Measurements from ENCODE around the gene VEZT.

The VEZT gene

DNA sequence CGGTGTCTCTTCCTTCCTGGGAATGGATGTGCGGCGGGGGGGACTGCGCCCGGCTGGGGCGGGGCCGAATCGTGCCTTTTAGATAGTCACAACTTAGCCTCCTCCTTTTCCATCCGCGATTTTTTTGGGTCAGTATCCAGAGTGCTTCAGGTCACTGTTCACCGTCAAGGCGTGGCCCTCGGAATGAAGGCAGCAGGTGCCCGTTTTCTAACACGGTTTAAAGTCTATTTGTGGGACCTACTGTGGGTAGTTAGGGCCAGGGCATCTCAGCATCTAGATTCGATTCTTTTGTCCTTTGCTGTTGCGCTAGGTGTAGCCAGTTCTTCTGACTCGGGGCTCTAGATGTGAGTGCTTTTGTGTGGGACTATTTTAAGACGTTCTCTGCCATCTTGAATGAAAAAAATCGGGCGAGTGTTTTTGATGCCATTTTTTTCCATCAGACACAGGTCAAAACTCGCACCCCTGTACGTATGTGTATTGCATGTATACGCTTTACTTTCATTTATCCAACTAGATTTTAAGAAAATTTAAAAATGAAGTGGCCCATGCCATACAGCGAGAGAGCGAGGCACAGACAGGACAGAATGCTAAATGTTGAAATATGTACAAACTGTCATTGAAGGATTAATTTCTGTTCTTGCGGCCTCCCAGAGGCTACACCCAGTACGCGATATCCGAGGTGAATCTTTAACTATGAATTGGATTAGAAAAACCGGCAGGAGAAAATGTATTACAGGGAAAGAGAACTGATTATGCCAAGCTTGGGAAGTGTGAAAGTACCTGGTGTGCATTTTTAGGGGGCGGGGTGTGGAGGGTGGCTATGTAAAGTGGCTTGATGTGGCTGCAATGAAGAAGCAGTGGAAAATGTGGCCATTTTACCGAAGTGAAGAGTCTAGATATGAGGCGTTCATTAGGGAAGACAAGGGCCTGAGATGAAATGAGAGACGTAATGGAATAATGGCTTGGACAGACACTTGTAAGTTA is 835 bp downstream of the VEZT start:
- TF ChIP-seq TAF1 (IDR thresholded peaks at IDR 0.05; ENCODE audit: borderline replicate concordance, insufficient read depth, low read length) (no peak), FOXP2 (optimal IDR thresholded peaks at IDR 0.05; ENCODE audit: borderline replicate concordance, extremely low read depth, extremely low read length, insufficient read depth) (no peak), SIN3A (IDR thresholded peaks at IDR 0.05; ENCODE audit: borderline replicate concordance, insufficient read depth, low read length) (no peak), POLR2AphosphoS5 (IDR thresholded peaks at IDR 0.05; ENCODE audit: low read depth, low read length) (no peak)
- TF ChIP-seq, protein P1, sequence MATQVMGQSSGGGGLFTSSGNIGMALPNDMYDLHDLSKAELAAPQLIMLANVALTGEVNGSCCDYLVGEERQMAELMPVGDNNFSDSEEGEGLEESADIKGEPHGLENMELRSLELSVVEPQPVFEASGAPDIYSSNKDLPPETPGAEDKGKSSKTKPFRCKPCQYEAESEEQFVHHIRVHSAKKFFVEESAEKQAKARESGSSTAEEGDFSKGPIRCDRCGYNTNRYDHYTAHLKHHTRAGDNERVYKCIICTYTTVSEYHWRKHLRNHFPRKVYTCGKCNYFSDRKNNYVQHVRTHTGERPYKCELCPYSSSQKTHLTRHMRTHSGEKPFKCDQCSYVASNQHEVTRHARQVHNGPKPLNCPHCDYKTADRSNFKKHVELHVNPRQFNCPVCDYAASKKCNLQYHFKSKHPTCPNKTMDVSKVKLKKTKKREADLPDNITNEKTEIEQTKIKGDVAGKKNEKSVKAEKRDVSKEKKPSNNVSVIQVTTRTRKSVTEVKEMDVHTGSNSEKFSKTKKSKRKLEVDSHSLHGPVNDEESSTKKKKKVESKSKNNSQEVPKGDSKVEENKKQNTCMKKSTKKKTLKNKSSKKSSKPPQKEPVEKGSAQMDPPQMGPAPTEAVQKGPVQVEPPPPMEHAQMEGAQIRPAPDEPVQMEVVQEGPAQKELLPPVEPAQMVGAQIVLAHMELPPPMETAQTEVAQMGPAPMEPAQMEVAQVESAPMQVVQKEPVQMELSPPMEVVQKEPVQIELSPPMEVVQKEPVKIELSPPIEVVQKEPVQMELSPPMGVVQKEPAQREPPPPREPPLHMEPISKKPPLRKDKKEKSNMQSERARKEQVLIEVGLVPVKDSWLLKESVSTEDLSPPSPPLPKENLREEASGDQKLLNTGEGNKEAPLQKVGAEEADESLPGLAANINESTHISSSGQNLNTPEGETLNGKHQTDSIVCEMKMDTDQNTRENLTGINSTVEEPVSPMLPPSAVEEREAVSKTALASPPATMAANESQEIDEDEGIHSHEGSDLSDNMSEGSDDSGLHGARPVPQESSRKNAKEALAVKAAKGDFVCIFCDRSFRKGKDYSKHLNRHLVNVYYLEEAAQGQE (IDR thresholded peaks at IDR 0.05; ENCODE audit: insufficient read depth in 1 of 2, low read depth in 2 of 2, low read length in 2 of 2) = no peak

DNA sequence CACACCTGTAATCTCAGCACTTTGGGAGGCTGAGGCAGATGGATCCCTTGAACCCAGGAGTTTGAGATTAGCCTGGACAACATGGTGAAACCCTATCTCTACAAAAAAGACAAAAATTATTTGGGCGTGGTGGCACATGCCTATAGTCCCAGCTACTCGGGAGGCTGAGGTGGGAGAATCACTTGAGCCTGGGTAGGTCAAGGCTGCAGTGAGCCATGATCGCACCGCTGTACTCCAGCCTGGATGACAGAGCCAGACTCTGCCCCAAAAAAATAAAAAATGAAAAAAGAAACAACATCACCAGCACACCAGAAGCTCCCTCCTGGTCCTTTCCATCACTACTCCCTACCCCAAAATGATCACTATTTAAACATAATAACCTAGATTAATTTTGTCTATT is 2.6 kb downstream of the VEZT start:
- TF ChIP-seq TAF1 (IDR thresholded peaks at IDR 0.05; ENCODE audit: borderline replicate concordance, insufficient read depth, low read length) (no peak), POLR2AphosphoS5 (IDR thresholded peaks at IDR 0.05; ENCODE audit: low read depth, low read length) (no peak), FOXP2 (optimal IDR thresholded peaks at IDR 0.05; ENCODE audit: borderline replicate concordance, extremely low read depth, extremely low read length, insufficient read depth) (no peak), SIN3A (IDR thresholded peaks at IDR 0.05; ENCODE audit: borderline replicate concordance, insufficient read depth, low read length) (no peak)
- TF ChIP-seq, protein P1 (IDR thresholded peaks at IDR 0.05; ENCODE audit: insufficient read depth in 1 of 2, low read depth in 2 of 2, low read length in 2 of 2) = no peak

DNA sequence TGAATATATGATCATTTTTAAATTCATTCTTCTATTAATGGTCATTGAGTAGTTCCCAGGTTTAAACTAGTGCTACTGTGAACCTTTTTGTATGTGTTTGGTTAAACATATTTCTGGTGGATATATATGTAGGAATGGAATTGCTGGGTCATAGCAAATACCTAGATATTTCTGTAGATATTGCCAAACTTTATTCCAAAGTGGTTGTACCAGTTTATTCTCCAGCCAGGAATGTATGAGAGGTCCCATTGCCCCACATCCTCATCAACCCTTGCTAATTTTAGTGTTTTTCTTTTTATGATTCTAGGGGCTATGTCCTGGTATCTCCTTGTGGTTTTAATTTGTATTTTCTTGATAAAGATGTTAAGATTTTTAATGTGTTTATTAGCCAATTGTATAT is 3.1 kb downstream of the VEZT start:
- TF ChIP-seq TAF1 (IDR thresholded peaks at IDR 0.05; ENCODE audit: borderline replicate concordance, insufficient read depth, low read length) = no peak
- no peak for TF ChIP-seq FOXP2 (optimal IDR thresholded peaks at IDR 0.05; ENCODE audit: borderline replicate concordance, extremely low read depth, extremely low read length, insufficient read depth)
- TF ChIP-seq SIN3A (IDR thresholded peaks at IDR 0.05; ENCODE audit: borderline replicate concordance, insufficient read depth, low read length) = no peak
- TF ChIP-seq POLR2AphosphoS5 (IDR thresholded peaks at IDR 0.05; ENCODE audit: low read depth, low read length) = no peak
- TF ChIP-seq, protein P1 (IDR thresholded peaks at IDR 0.05; ENCODE audit: insufficient read depth in 1 of 2, low read depth in 2 of 2, low read length in 2 of 2) = no peak

DNA sequence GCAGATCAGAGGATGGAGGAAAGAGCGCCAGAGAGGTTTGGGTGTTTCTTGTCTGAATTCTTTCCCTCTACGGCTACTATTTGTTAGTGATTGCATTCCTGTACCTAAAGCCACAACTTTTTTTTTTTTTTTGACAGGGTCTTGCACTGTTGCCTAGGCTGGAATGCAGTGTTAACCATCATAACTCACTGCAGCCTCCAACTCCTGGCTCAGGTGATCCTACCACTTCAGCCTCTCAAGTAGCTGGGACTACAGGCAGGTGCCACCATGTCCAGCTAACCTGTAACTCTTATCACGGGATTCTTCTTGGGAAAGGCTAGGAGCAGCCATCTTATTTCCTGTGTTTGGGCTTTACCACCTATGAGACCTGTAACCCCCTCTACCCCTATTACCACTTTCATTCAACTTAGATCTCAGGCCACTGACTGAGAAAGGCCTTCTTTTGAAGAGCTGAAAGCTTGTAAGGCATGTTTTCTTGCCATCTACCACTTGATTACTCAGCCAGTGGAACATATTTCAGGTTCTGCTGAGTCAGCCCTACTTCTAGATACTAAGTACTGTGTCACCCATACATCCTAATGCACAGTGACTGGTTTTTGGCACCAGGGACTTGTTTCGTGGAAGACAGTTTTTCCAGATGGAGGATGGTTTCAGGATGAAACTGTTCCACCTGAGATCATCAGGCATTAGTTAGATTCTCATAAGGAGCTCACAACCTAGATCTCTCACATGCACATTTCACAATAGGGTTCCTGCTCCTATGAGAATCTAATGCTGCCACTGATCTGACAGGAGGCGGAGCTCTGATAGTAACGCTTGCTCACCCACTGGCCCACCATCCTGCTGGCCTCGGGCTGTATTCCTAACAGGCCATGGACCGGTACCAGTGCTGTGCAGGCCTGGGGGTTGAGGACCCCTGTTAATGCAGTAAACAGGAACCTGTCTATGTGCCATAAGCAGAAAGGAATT is 6.9 kb downstream of the VEZT start:
- TF ChIP-seq TAF1 (IDR thresholded peaks at IDR 0.05; ENCODE audit: borderline replicate concordance, insufficient read depth, low read length) = no peak
- TF ChIP-seq, protein P1 (IDR thresholded peaks at IDR 0.05; ENCODE audit: insufficient read depth in 1 of 2, low read depth in 2 of 2, low read length in 2 of 2) = no peak
- no peak for TF ChIP-seq FOXP2 (optimal IDR thresholded peaks at IDR 0.05; ENCODE audit: borderline replicate concordance, extremely low read depth, extremely low read length, insufficient read depth)
- TF ChIP-seq SIN3A (IDR thresholded peaks at IDR 0.05; ENCODE audit: borderline replicate concordance, insufficient read depth, low read length) = no peak
- TF ChIP-seq POLR2AphosphoS5 (IDR thresholded peaks at IDR 0.05; ENCODE audit: low read depth, low read length) = no peak

All from PFSK-1 (cell line).